SK-N-SH treated with all-trans-retinoic acid at 6 μM for 48 hours (cell line): ENCODE data around the gene RHBDL3.

Experiments
- ATAC-seq: fragments of 200-7000 bp; cut with Tn5 transposase; 3 replicates; pipeline ENCODE4 v1.9.1; 2020; ENCODE audit warnings: mild to moderate bottlenecking, moderate library complexity
- ARNTL ChIP-seq: fragments of 450-650 bp; formaldehyde crosslinking; IDR thresholded peaks from 2 replicates; pipeline ENCODE4 v1.5.0; 2020; ENCODE audit warnings: low read depth, mild to moderate bottlenecking, moderate library complexity, borderline replicate concordance
- BACH2 ChIP-seq: fragments of 250-450 bp; sonication (Bioruptor Pico); IDR thresholded peaks from 2 replicates; pipeline ENCODE4 v1.9.0; 2021; ENCODE audit warnings: mild to moderate bottlenecking, borderline replicate concordance
- CSDC2 ChIP-seq: fragments of 250-450 bp; sonication (Bioruptor Pico); IDR thresholded peaks from 2 replicates; pipeline ENCODE4 v1.5.0; 2020; ENCODE audit warnings: mild to moderate bottlenecking, moderate library complexity
- ESRRG ChIP-seq: fragments of 250-450 bp; sonication (Bioruptor Pico); IDR thresholded peaks from 2 replicates; pipeline ENCODE4 v1.6.1; 2021; ENCODE audit warnings: mild to moderate bottlenecking
- GLIS3 ChIP-seq: fragments of 250-450 bp; sonication (Bioruptor Pico); IDR thresholded peaks from 2 replicates; pipeline ENCODE4 v1.5.0; 2020; ENCODE audit warnings: mild to moderate bottlenecking, moderate library complexity
- OSR1 ChIP-seq: fragments of 250-450 bp; sonication (Bioruptor Pico); IDR thresholded peaks from 2 replicates; pipeline ENCODE4 v1.8.0; 2022; ENCODE audit warnings: moderate library complexity, mild to moderate bottlenecking, inconsistent platforms
- PPARA ChIP-seq: fragments of 250-450 bp; sonication (Bioruptor Pico); IDR thresholded peaks from 2 replicates; pipeline ENCODE4 v1.5.0; 2020; ENCODE audit warnings: mild to moderate bottlenecking, borderline replicate concordance
- RARB ChIP-seq: fragments of 250-450 bp; sonication (Bioruptor Pico); IDR thresholded peaks from 2 replicates; pipeline ENCODE4 v1.8.0; 2021; ENCODE audit warnings: mild to moderate bottlenecking, moderate library complexity
- SNAI2 ChIP-seq: fragments of 250-450 bp; sonication (Bioruptor Pico); IDR thresholded peaks from 2 replicates; pipeline ENCODE4 v1.5.0; 2020; ENCODE audit warnings: mild to moderate bottlenecking, moderate library complexity
- TCF4 ChIP-seq: fragments of 250-450 bp; sonication (Bioruptor Pico); IDR thresholded peaks from 2 replicates; pipeline ENCODE4 v1.8.0; 2021; ENCODE audit warnings: mild to moderate bottlenecking, moderate library complexity, borderline replicate concordance
- TOX ChIP-seq: fragments of 250-450 bp; sonication (Bioruptor Pico); IDR thresholded peaks from 2 replicates; pipeline ENCODE4 v1.8.0; 2021; ENCODE audit warnings: mild to moderate bottlenecking, moderate library complexity, borderline replicate concordance
- ZC3H10 ChIP-seq: fragments of 250-450 bp; sonication (Bioruptor Pico); IDR thresholded peaks from 2 replicates; pipeline ENCODE4 v1.5.1; 2021; ENCODE audit warnings: mild to moderate bottlenecking, moderate library complexity
- ZFP30 ChIP-seq: fragments of 450-650 bp; formaldehyde crosslinking; IDR thresholded peaks from 2 replicates; pipeline ENCODE4 v1.5.0; 2022; ENCODE audit warnings: mild to moderate bottlenecking, moderate library complexity
- ZNF565 ChIP-seq: fragments of 450-650 bp; formaldehyde crosslinking; conservative IDR thresholded peaks from 2 replicates; pipeline ENCODE4 v1.5.0; 2020; ENCODE audit warnings: low read depth, mild to moderate bottlenecking, moderate library complexity
- ZNF70 ChIP-seq: fragments of 450-650 bp; formaldehyde crosslinking; IDR thresholded peaks from 2 replicates; pipeline ENCODE4 v1.5.0; 2020; ENCODE audit warnings: mild to moderate bottlenecking, moderate library complexity
- ZNF8 ChIP-seq: fragments of 450-650 bp; formaldehyde crosslinking; IDR thresholded peaks from 2 replicates; pipeline ENCODE4 v1.5.0; 2020; ENCODE audit warnings: mild to moderate bottlenecking, moderate library complexity
- TF ChIP-seq, protein P1 (sequence below): fragments of 250-450 bp; sonication (Bioruptor Pico); IDR thresholded peaks from 2 replicates; pipeline ENCODE4 v1.5.1; 2021; ENCODE audit warnings: mild to moderate bottlenecking, moderate library complexity
- TF ChIP-seq, protein P2 (sequence below): fragments of 250-450 bp; sonication (Bioruptor Pico); IDR thresholded peaks from 2 replicates; pipeline ENCODE4 v1.5.1; 2020; ENCODE audit warnings: low read depth, mild to moderate bottlenecking, moderate library complexity
- TF ChIP-seq, protein P3 (sequence below): fragments of 250-450 bp; sonication (Bioruptor Pico); IDR thresholded peaks from 2 replicates; pipeline ENCODE4 v1.5.0; 2020; ENCODE audit warnings: mild to moderate bottlenecking, moderate library complexity
- TF ChIP-seq, protein P4 (sequence below): fragments of 250-450 bp; sonication (Bioruptor Pico); IDR thresholded peaks from 2 replicates; pipeline ENCODE4 v1.8.0; 2021; ENCODE audit warnings: low read depth, mild to moderate bottlenecking, moderate library complexity, borderline replicate concordance
- TF ChIP-seq, protein P5 (sequence below): fragments of 250-450 bp; sonication (Bioruptor Pico); IDR thresholded peaks from 2 replicates; pipeline ENCODE4 v1.8.0; 2020; ENCODE audit warnings: mild to moderate bottlenecking, moderate library complexity, borderline replicate concordance

RHBDL3 gene

DNA sequence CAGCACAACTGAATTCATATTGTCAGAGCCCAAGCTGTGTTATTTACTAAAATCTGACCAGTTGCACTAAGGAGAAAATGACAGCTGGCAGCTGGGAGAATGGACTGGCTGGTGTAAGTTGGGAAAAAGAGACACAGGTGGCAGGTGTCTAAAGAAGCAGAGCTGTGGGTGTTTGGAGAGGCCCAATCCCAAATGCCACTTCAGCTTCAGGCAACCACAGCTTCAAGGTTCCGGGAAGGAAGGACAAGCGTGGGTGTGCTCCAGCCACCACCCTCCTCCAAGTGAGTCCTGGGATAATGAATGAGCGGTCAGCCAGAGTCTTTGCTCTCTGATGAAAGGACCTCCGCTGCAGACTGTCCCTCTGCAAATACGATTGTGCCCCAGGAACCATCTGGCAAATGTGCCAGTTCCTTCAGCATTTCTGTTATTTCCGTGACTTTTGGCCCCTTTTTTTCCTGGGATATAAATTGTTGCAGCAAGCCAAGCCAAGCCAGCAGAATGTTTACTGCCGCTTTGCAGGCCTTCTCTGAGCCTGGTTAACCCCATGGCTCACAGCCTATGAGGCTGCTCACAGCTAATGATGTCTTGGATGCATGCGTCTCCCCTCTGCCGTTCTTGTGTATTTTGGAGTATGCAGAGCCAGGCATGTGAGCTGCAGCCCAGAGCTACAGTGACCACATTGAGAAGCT lies 9.5 kb upstream of the RHBDL3 start:
- no peak for ATAC-seq
- TF ChIP-seq, protein P1, sequence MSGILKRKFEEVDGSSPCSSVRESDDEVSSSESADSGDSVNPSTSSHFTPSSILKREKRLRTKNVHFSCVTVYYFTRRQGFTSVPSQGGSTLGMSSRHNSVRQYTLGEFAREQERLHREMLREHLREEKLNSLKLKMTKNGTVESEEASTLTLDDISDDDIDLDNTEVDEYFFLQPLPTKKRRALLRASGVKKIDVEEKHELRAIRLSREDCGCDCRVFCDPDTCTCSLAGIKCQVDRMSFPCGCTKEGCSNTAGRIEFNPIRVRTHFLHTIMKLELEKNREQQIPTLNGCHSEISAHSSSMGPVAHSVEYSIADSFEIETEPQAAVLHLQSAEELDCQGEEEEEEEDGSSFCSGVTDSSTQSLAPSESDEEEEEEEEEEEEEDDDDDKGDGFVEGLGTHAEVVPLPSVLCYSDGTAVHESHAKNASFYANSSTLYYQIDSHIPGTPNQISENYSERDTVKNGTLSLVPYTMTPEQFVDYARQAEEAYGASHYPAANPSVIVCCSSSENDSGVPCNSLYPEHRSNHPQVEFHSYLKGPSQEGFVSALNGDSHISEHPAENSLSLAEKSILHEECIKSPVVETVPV (CRISPR knock-in tag): no peak
- no peak for TF ChIP-seq RARB (CRISPR knock-in tag)
- no peak for TF ChIP-seq CSDC2
- TF ChIP-seq SNAI2 (CRISPR knock-in tag): no peak
- TF ChIP-seq, protein P2, sequence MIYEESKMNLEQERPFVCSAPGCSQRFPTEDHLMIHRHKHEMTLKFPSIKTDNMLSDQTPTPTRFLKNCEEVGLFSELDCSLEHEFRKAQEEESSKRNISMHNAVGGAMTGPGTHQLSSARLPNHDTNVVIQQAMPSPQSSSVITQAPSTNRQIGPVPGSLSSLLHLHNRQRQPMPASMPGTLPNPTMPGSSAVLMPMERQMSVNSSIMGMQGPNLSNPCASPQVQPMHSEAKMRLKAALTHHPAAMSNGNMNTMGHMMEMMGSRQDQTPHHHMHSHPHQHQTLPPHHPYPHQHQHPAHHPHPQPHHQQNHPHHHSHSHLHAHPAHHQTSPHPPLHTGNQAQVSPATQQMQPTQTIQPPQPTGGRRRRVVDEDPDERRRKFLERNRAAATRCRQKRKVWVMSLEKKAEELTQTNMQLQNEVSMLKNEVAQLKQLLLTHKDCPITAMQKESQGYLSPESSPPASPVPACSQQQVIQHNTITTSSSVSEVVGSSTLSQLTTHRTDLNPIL (CRISPR knock-in tag): no peak
- TF ChIP-seq, protein P3, sequence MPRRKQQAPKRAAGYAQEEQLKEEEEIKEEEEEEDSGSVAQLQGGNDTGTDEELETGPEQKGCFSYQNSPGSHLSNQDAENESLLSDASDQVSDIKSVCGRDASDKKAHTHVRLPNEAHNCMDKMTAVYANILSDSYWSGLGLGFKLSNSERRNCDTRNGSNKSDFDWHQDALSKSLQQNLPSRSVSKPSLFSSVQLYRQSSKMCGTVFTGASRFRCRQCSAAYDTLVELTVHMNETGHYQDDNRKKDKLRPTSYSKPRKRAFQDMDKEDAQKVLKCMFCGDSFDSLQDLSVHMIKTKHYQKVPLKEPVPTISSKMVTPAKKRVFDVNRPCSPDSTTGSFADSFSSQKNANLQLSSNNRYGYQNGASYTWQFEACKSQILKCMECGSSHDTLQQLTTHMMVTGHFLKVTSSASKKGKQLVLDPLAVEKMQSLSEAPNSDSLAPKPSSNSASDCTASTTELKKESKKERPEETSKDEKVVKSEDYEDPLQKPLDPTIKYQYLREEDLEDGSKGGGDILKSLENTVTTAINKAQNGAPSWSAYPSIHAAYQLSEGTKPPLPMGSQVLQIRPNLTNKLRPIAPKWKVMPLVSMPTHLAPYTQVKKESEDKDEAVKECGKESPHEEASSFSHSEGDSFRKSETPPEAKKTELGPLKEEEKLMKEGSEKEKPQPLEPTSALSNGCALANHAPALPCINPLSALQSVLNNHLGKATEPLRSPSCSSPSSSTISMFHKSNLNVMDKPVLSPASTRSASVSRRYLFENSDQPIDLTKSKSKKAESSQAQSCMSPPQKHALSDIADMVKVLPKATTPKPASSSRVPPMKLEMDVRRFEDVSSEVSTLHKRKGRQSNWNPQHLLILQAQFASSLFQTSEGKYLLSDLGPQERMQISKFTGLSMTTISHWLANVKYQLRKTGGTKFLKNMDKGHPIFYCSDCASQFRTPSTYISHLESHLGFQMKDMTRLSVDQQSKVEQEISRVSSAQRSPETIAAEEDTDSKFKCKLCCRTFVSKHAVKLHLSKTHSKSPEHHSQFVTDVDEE (CRISPR knock-in tag): no peak
- TF ChIP-seq ZC3H10: no peak
- no peak for TF ChIP-seq TOX (CRISPR knock-in tag)
- TF ChIP-seq ESRRG: no peak
- no peak for TF ChIP-seq OSR1 (CRISPR knock-in tag)
- TF ChIP-seq ZNF565 (CRISPR knock-in tag): no peak
- TF ChIP-seq ZFP30 (CRISPR knock-in tag): no peak
- TF ChIP-seq, protein P4, sequence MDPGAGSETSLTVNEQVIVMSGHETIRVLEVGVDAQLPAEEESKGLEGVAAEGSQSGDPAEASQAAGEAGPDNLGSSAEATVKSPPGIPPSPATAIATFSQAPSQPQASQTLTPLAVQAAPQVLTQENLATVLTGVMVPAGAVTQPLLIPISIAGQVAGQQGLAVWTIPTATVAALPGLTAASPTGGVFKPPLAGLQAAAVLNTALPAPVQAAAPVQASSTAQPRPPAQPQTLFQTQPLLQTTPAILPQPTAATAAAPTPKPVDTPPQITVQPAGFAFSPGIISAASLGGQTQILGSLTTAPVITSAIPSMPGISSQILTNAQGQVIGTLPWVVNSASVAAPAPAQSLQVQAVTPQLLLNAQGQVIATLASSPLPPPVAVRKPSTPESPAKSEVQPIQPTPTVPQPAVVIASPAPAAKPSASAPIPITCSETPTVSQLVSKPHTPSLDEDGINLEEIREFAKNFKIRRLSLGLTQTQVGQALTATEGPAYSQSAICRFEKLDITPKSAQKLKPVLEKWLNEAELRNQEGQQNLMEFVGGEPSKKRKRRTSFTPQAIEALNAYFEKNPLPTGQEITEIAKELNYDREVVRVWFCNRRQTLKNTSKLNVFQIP (CRISPR knock-in tag): no peak
- no peak for TF ChIP-seq ARNTL (CRISPR knock-in tag)
- TF ChIP-seq, protein P5, sequence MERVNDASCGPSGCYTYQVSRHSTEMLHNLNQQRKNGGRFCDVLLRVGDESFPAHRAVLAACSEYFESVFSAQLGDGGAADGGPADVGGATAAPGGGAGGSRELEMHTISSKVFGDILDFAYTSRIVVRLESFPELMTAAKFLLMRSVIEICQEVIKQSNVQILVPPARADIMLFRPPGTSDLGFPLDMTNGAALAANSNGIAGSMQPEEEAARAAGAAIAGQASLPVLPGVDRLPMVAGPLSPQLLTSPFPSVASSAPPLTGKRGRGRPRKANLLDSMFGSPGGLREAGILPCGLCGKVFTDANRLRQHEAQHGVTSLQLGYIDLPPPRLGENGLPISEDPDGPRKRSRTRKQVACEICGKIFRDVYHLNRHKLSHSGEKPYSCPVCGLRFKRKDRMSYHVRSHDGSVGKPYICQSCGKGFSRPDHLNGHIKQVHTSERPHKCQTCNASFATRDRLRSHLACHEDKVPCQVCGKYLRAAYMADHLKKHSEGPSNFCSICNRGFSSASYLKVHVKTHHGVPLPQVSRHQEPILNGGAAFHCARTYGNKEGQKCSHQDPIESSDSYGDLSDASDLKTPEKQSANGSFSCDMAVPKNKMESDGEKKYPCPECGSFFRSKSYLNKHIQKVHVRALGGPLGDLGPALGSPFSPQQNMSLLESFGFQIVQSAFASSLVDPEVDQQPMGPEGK: no peak
- no peak for TF ChIP-seq BACH2 (CRISPR knock-in tag)
- no peak for TF ChIP-seq ZNF70 (CRISPR knock-in tag)
- TF ChIP-seq ZNF8 (CRISPR knock-in tag): no peak
- TF ChIP-seq PPARA (CRISPR knock-in tag): no peak
- TF ChIP-seq GLIS3: no peak

DNA sequence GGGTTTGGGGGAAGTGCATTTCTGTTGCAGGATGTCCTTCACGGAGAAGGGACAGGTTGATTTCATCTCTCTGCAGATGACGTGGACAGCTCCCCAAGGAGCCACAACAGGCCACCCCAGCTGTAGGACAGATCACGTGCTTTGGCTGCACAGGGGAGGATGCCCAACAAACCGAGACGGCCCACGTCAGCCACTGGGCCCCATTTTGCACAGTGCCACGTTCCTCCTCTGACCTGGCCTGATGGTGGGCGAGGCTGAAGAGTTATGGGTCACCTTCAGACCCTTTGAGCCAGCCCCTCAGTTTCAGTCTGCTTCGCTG lies 9.0 kb upstream of the RHBDL3 start:
- no peak for TF ChIP-seq RARB (CRISPR knock-in tag)
- no peak for TF ChIP-seq PPARA (CRISPR knock-in tag)
- TF ChIP-seq, protein P2 (CRISPR knock-in tag): no peak
- TF ChIP-seq ARNTL (CRISPR knock-in tag): no peak
- TF ChIP-seq ZNF8 (CRISPR knock-in tag): no peak
- TF ChIP-seq CSDC2: no peak
- no peak for TF ChIP-seq ESRRG
- TF ChIP-seq TCF4 (CRISPR knock-in tag): no peak
- ATAC-seq: no peak
